ENCODE results near the gene LBX2. TPM values are rescaled to one million over a fixed set of nuclear protein-coding genes. Genes with fewer than 3 reads are reported as not detected.

LBX2 gene
- total RNA-seq, 4 donors from 2014 or later: 2.9 TPM; not detected in 3

DNA sequence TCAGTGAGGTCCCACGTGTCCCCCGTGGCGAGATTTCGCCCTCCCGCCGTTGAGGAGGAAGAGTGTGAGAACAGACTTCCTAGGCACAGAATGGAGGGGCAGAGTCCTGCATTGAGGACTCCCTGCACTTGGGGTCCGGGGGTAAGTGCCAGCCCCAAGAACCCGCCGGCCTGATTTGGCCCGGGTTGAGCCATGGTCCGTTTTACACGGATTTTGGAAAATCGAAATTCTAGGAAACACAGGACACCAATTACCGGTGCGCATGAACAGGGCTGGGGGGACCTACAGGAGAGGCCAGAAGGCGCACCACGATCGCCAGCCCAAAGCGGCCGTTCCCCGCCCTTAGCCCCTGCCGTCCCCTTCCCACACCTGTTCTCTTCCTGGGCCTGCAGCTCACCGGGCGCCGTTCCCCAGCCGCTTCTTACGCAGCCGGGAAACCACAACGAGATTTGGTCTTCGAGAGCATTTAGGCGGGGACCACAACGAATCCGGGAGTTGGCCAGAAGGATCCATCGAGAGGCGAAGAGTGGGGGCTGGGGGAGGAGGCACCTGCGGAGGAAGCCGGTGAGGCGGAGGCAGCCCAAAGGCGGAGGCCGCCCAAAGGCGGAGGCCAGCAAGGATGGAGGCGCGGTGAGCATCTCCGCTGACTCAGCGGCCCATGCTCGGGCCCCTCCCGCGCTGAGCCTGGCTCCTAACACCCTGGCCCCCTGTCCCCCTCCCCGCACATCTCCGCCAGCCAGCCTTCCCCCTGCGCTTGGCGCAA is 14.4 kb upstream of the LBX2 start:
- H3K9me3 ChIP-seq: no peaks in the 10 kb centered on the region
- TF ChIP-seq POLR2A (IDR thresholded peaks at IDR 0.05): no peak
- TF ChIP-seq, protein P1, sequence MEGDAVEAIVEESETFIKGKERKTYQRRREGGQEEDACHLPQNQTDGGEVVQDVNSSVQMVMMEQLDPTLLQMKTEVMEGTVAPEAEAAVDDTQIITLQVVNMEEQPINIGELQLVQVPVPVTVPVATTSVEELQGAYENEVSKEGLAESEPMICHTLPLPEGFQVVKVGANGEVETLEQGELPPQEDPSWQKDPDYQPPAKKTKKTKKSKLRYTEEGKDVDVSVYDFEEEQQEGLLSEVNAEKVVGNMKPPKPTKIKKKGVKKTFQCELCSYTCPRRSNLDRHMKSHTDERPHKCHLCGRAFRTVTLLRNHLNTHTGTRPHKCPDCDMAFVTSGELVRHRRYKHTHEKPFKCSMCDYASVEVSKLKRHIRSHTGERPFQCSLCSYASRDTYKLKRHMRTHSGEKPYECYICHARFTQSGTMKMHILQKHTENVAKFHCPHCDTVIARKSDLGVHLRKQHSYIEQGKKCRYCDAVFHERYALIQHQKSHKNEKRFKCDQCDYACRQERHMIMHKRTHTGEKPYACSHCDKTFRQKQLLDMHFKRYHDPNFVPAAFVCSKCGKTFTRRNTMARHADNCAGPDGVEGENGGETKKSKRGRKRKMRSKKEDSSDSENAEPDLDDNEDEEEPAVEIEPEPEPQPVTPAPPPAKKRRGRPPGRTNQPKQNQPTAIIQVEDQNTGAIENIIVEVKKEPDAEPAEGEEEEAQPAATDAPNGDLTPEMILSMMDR (IDR thresholded peaks at IDR 0.05): no peak
- H3K4me3 ChIP-seq: no peak overlapping the region
- no peak overlapping the region for H3K27ac ChIP-seq
- DNase-seq: no peak
- no peaks in the 10 kb centered on the region for H3K36me3 ChIP-seq
- intact Hi-C loops (cut with DNase I; ENCODE audit: low total_unique reads): no loop called here
- H3K27me3 ChIP-seq: peaks cover 34 to 48% of the 10 kb centered on the region in 2 donors
- H3K4me1 ChIP-seq: peaks cover 0 to 12% of the 10 kb centered on the region in 2 donors

DNA sequence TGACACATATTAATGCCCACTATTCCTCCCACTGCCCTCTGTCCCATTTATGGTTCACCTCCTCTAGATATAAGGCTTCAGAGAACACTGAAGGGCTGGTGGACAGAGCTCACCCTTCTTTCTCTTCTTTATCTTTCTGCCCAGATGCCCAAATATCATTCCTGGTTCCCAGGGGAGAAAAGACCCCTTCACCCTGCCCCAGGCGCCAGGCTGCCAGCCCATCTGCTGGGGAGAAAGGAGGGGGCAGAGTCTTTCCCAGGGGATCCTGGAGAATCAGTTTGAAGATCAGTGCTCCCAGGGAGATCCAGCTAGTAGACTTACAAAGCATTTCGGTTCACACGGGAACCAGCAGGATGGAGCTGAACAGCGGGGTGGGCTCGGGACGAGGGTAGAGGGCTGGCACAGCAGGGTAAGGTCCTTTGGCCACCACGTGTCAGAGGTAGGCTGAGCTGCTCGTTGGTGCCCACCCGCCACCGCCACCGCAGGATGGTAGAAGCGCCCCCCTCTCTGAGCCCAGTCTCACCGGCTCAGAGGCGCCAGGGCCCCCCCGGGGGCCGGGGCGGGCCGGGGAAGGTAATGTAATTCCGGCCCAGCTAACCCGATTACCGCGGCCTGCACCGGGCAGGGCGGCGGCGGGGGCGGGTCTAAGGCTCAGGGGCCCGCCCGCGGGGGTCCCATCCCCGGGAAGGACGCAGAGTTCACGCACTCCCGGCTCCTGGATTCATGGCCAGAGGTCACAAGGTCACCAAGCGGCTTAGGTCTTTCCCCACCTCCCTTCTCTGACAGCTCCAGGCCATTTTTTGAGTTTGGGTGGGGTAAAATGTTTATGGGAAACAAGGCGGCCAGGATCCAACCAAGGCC is 13.6 kb upstream of the LBX2 start:
- H3K27me3 ChIP-seq: peaks cover 34 to 41% of the 10 kb centered on the region in 2 donors
- no peak for TF ChIP-seq POLR2A (IDR thresholded peaks at IDR 0.05)
- TF ChIP-seq, protein P1 (IDR thresholded peaks at IDR 0.05): no peak
- H3K4me1 ChIP-seq: peaks cover 0 to 12% of the 10 kb centered on the region in 2 donors
- no peaks in the 10 kb centered on the region for H3K36me3 ChIP-seq
- DNase-seq: no peak
- intact Hi-C loops (cut with DNase I; ENCODE audit: low total_unique reads): no loop called here
- H3K27ac ChIP-seq: no peak overlapping the region
- H3K9me3 ChIP-seq: no peaks in the 10 kb centered on the region
- no peak overlapping the region for H3K4me3 ChIP-seq

DNA sequence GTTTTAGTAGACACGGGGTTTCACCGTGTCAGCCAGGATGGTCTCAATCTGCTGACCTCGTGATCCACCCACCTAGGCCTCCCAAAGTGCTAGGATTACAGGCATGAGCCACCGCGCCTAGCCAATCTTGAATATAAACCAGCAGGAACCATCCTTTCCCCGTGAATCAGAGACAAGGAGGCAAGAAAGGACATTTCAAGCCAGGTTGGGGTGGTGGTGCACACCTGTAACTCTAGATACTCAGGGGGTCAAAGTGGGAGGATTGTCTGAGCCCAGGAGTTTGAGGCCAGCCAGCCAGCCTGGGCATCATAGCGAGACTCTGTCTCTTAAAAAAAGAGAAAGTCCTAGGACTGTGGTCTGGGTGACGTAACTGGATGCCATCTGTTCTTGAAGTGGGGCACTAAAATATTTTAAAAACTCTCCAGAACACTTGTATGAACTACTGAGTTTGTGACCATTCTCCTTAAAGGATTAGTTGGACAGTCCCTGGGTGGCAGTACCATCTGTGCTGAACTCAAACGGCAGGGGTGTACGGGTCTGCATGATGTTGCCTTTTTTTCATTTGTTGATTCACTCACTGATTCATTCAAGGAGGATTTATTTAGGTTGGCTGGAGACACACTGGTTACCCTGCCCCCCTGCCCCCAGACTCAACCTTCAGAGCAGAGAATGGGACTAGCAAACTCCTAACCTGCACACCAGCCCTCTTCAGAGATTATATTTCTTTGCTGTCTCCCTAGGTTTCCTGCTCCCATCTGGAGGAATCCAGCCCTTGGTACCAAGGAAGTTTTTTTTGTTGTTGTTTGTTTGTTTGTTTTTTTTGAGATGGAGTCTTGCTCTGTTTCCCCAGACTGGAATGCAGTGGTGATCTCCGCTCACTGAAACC is 11.9 kb upstream of the LBX2 start:
- Histone ChIP-seq H3K36me3 (no peaks in the 10 kb centered on the region), H3K27me3 (peaks cover 29 to 31% of the 10 kb centered on the region in 2 donors), H3K27ac (no peak overlapping the region), H3K9me3 (no peaks in the 10 kb centered on the region), H3K4me1 (peaks cover 0 to 18% of the 10 kb centered on the region in 2 donors), H3K4me3 (no peak overlapping the region)
- DNase-seq: no peak
- no peak for TF ChIP-seq POLR2A (IDR thresholded peaks at IDR 0.05)
- TF ChIP-seq, protein P1 (IDR thresholded peaks at IDR 0.05): no peak
- intact Hi-C loops (cut with DNase I; ENCODE audit: low total_unique reads): no loop called here

GRCh38 chr2:74510272-74510671 is 10.9 kb upstream of the LBX2 start:
- TF ChIP-seq POLR2A (IDR thresholded peaks at IDR 0.05): no peak
- TF ChIP-seq, protein P1 (IDR thresholded peaks at IDR 0.05): no peak
- intact Hi-C loops (cut with DNase I; ENCODE audit: low total_unique reads): no loop called here
- H3K27ac ChIP-seq: no peak overlapping the region
- no peak for DNase-seq
- H3K27me3 ChIP-seq: peaks cover 25% of the 10 kb centered on the region in 2 donors
- H3K9me3 ChIP-seq: no peaks in the 10 kb centered on the region
- H3K4me3 ChIP-seq: no peak overlapping the region
- peaks cover 0 to 17% of the 10 kb centered on the region in 2 donors for H3K4me1 ChIP-seq
- no peaks in the 10 kb centered on the region for H3K36me3 ChIP-seq

All from uterus (tissue), 4 donors.